Esophagus muscularis mucosa (tissue), 3 donors: ENCODE measurements around the gene LILRA2.

Experiments
- CTCF ChIP-seq, 3 experiments: fragments of 200-600 bp in 2 of 3; fragments of 450-650 bp in 1 of 3; sonication (generic) in 2 of 3; IDR thresholded peaks; one replicate each; pipeline ENCODE4 v1.5.1; 2017 to 2019; ENCODE audit warnings: antibody characterized with exemption in 3 of 3, mild to moderate bottlenecking in 2 of 3, moderate library complexity in 1 of 3
- EP300 ChIP-seq: sonication (generic); formaldehyde crosslinking; IDR thresholded peaks from one replicate; pipeline ENCODE4 v1.6.1; 2017; ENCODE audit warnings: antibody characterized with exemption

GRCh38 chr19:54622431-54622830 lies 48.8 kb downstream of the LILRA2 start:
- TF ChIP-seq CTCF (IDR thresholded peaks at IDR 0.05): no peak
- no peak for TF ChIP-seq EP300
